ENCODE data around the gene LBR.
A peak's percentile ranks its signal among the peaks of the same experiment; 100 is the strongest.

LBR gene

GRCh38 chr1:225423518-225423855 lies 4.4 kb downstream of the LBR start:
- Histone ChIP-seq H3K9ac (ENCODE audit: low read length) (peak overlapping the region; percentile 88; the same call in 1 of the 2 replicates), H3F3A (ENCODE audit: insufficient read depth, low read length) (no peaks in the 10 kb centered on the region), H3K79me2 (ENCODE audit: insufficient read depth, low read length) (peaks cover 80% of the 10 kb centered on the region), H3K4me3 (ENCODE audit: low read depth, low read length, poor library complexity, severe bottlenecking) (peak overlapping the region; percentile 91), H3K4me1 (ENCODE audit: insufficient read depth, low read length, severe bottlenecking) (peaks cover 41% of the 10 kb centered on the region), H4K20me1 (ENCODE audit: insufficient read depth, low read length) (no peaks in the 10 kb centered on the region), H3K9me3 (ENCODE audit: low read length) (no peaks in the 10 kb centered on the region), H3K4me2 (ENCODE audit: low read length) (peak overlapping the region; percentile 96), H3K27ac (ENCODE audit: low read depth, low read length, poor library complexity, severe bottlenecking) (peak overlapping the region; percentile 42), H3K36me3 (ENCODE audit: insufficient read depth, low read length) (peaks cover 63% of the 10 kb centered on the region), H3K27me3 (ENCODE audit: insufficient read depth, low read length) (no peaks in the 10 kb centered on the region), H2AFZ (ENCODE audit: low read length) (no peak overlapping the region), H3K9me2 (ENCODE audit: low read depth, low read length) (no peaks in the 10 kb centered on the region)
- TF ChIP-seq CTCF (IDR thresholded peaks at IDR 0.05; ENCODE audit: low read length) = no peak
- no peak for TF ChIP-seq EZH2 (IDR thresholded peaks at IDR 0.05; ENCODE audit: borderline replicate concordance, low read length)

- TF ChIP-seq CTCF (IDR thresholded peaks at IDR 0.05; ENCODE audit: low read length) (no peak), EZH2 (IDR thresholded peaks at IDR 0.05; ENCODE audit: borderline replicate concordance, low read length) (no peak)
- peaks cover 80% of the 10 kb centered on the region for H3K79me2 ChIP-seq (ENCODE audit: insufficient read depth, low read length)
- H3K27me3 ChIP-seq (ENCODE audit: insufficient read depth, low read length) = no peaks in the 10 kb centered on the region
- peak overlapping the region; percentile 42 for H3K27ac ChIP-seq (ENCODE audit: low read depth, low read length, poor library complexity, severe bottlenecking)
- H3K4me1 ChIP-seq (ENCODE audit: insufficient read depth, low read length, severe bottlenecking) = peaks cover 39% of the 10 kb centered on the region
- H2AFZ ChIP-seq (ENCODE audit: low read length) = no peak overlapping the region
- no peaks in the 10 kb centered on the region for H4K20me1 ChIP-seq (ENCODE audit: insufficient read depth, low read length)
- no peaks in the 10 kb centered on the region for H3F3A ChIP-seq (ENCODE audit: insufficient read depth, low read length)
- no peak overlapping the region; the same call in 1 of the 2 replicates for H3K9ac ChIP-seq (ENCODE audit: low read length)
- H3K9me2 ChIP-seq (ENCODE audit: low read depth, low read length) = no peaks in the 10 kb centered on the region
- H3K4me3 ChIP-seq (ENCODE audit: low read depth, low read length, poor library complexity, severe bottlenecking) = no peak overlapping the region
- no peaks in the 10 kb centered on the region for H3K9me3 ChIP-seq (ENCODE audit: low read length)
- peaks cover 67% of the 10 kb centered on the region for H3K36me3 ChIP-seq (ENCODE audit: insufficient read depth, low read length)
- H3K4me2 ChIP-seq (ENCODE audit: low read length) = peak overlapping the region; percentile 96; the same call in 1 of the 2 replicates
Observed at GRCh38 chr1:225422795-225423517, 4.9 kb downstream of the LBR start.

- H3K79me2 ChIP-seq (ENCODE audit: insufficient read depth, low read length) = peaks cover 76% of the 10 kb centered on the region
- TF ChIP-seq CTCF (IDR thresholded peaks at IDR 0.05; ENCODE audit: low read length) (no peak), EZH2 (IDR thresholded peaks at IDR 0.05; ENCODE audit: borderline replicate concordance, low read length) (no peak)
- peaks cover 39% of the 10 kb centered on the region for H3K4me1 ChIP-seq (ENCODE audit: insufficient read depth, low read length, severe bottlenecking)
- H4K20me1 ChIP-seq (ENCODE audit: insufficient read depth, low read length) = no peaks in the 10 kb centered on the region
- no peak overlapping the region for H3K4me3 ChIP-seq (ENCODE audit: low read depth, low read length, poor library complexity, severe bottlenecking)
- H3K9me3 ChIP-seq (ENCODE audit: low read length) = no peaks in the 10 kb centered on the region
- no peak overlapping the region for H3K4me2 ChIP-seq (ENCODE audit: low read length)
- H3K27ac ChIP-seq (ENCODE audit: low read depth, low read length, poor library complexity, severe bottlenecking) = no peak overlapping the region
- no peak overlapping the region for H2AFZ ChIP-seq (ENCODE audit: low read length)
- no peak overlapping the region for H3K9ac ChIP-seq (ENCODE audit: low read length)
- no peaks in the 10 kb centered on the region for H3K9me2 ChIP-seq (ENCODE audit: low read depth, low read length)
- H3K36me3 ChIP-seq (ENCODE audit: insufficient read depth, low read length) = peaks cover 76% of the 10 kb centered on the region
- no peaks in the 10 kb centered on the region for H3F3A ChIP-seq (ENCODE audit: insufficient read depth, low read length)
- H3K27me3 ChIP-seq (ENCODE audit: insufficient read depth, low read length) = no peaks in the 10 kb centered on the region
Observed at GRCh38 chr1:225422031-225422605, 5.7 kb downstream of the LBR start.

All from OCI-LY1 (cell line).